A673 (cell line): ENCODE results near the gene GPHN.

Experiments
- EZH2 ChIP-seq: fragments of 200-600 bp; sonication (generic); IDR thresholded peaks from 2 replicates; pipeline ENCODE4 v1.6.1; 2017; ENCODE audit warnings: borderline replicate concordance, low read depth, mild to moderate bottlenecking, mixed read lengths, antibody characterized with exemption, low read length; ENCODE audit not compliant: poor library complexity, severe bottlenecking
- TF ChIP-seq, protein P1 (sequence below): fragments of 300-800, 200-600 bp; sonication (generic); conservative IDR thresholded peaks from 2 replicates; pipeline ENCODE4 v1.5.1; 2017; ENCODE audit warnings: low read depth, mild to moderate bottlenecking, antibody characterized with exemption, low read length, moderate library complexity, mixed read lengths

DNA sequence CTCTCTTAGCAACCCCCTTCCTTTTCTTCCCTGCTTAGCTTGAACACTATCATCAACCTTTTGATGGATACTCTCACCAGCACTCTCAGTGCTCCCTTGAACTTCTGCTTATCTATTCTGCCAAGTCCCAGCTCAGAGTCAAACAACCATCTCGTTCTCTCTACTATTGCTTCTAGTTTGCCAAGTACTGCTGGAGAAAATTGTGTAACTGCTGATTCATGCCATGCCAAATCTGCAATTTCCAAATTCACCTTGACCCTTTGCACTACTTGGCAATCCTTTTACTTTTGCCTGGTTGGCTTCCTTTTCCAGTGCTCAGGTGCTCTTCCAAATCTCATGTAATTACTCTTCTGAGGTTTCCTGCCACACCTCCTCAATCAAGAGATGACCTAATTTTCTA, 24.6 kb upstream of the GPHN start:
- TF ChIP-seq EZH2, result no peak
- TF ChIP-seq, protein P1, sequence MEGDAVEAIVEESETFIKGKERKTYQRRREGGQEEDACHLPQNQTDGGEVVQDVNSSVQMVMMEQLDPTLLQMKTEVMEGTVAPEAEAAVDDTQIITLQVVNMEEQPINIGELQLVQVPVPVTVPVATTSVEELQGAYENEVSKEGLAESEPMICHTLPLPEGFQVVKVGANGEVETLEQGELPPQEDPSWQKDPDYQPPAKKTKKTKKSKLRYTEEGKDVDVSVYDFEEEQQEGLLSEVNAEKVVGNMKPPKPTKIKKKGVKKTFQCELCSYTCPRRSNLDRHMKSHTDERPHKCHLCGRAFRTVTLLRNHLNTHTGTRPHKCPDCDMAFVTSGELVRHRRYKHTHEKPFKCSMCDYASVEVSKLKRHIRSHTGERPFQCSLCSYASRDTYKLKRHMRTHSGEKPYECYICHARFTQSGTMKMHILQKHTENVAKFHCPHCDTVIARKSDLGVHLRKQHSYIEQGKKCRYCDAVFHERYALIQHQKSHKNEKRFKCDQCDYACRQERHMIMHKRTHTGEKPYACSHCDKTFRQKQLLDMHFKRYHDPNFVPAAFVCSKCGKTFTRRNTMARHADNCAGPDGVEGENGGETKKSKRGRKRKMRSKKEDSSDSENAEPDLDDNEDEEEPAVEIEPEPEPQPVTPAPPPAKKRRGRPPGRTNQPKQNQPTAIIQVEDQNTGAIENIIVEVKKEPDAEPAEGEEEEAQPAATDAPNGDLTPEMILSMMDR, result no peak
